MCF 10A (cell line): ENCODE data around the gene PTPN4. TPM values are rescaled to one million over a fixed set of nuclear protein-coding genes. Genes with fewer than 3 reads are reported as not detected.
A peak's percentile ranks its signal among the peaks of the same experiment; 100 is the strongest.

Source experiments
- BruUV-seq: library from RNA; stranded (reverse); fragments of 400-500 nt; replicated peaks from 2 replicates; lab custom pipeline; 2021; lab: Mats Ljungman, UMichigan
- CTCF ChIA-PET: fragments of 300-600 bp; sonication (Branson Sonifier 250); formaldehyde crosslinking; extraction: SDS; loops from one replicate; lab custom pipeline; 2021; ENCODE audit warnings: antibody characterized with exemption, inconsistent platforms; lab: Yijun Ruan, JAX
- POLR2A ChIA-PET: fragments of 300-600, 350-650 bp; sonication (Branson Sonifier 250); formaldehyde crosslinking; extraction: SDS; loops from one replicate; lab custom pipeline; 2020; ENCODE audit warnings: antibody characterized with exemption, inconsistent platforms; lab: Yijun Ruan, JAX
- DNase-seq: peaks from one replicate; pipeline ENCODE4 v3.0.0-alpha.2; 2018; ENCODE audit not compliant: unreplicated experiment
- H3K27ac Mint-ChIP-seq: one replicate; pipeline ENCODE4 v1.8.0; 2022; ENCODE audit warnings: mild to moderate bottlenecking, low read depth, mixed read lengths; ENCODE audit not compliant: unreplicated experiment
- H3K27me3 Mint-ChIP-seq: one replicate; pipeline ENCODE4 v1.8.0; 2022; ENCODE audit warnings: mixed read lengths; ENCODE audit not compliant: insufficient read depth, unreplicated experiment
- H3K36me3 Mint-ChIP-seq: one replicate; pipeline ENCODE4 v1.8.0; 2022; ENCODE audit warnings: mild to moderate bottlenecking, moderate library complexity, mixed read lengths; ENCODE audit not compliant: insufficient read depth, unreplicated experiment
- H3K4me1 Mint-ChIP-seq: one replicate; pipeline ENCODE4 v1.8.0; 2022; ENCODE audit warnings: mixed read lengths; ENCODE audit not compliant: insufficient read depth, unreplicated experiment
- H3K4me3 Mint-ChIP-seq: one replicate; pipeline ENCODE4 v1.8.0; 2022; ENCODE audit warnings: mild to moderate bottlenecking, moderate library complexity, mixed read lengths; ENCODE audit not compliant: unreplicated experiment
- H3K9me3 Mint-ChIP-seq: one replicate; pipeline ENCODE4 v1.8.0; 2022; ENCODE audit warnings: mixed read lengths; ENCODE audit not compliant: unreplicated experiment
- CTCF ChIP-seq: fragments of 200-600 bp; IDR thresholded peaks from one replicate; pipeline ENCODE4 v1.8.0; 2022; ENCODE audit warnings: antibody characterized with exemption, mild to moderate bottlenecking; ENCODE audit not compliant: unreplicated experiment
- intact Hi-C: fragments of 100-400 bp; cut with micrococcal nuclease; formaldehyde crosslinking; loops from 2 replicates; pipeline ENCODE4 v1.14.1; 2022
- total RNA-seq: library from RNA; stranded (reverse); gene quantifications from 2 replicates; pipeline ENCODE4 v1.2.3, GENCODE V29; 2022

Gene PTPN4
- total RNA-seq, 1 experiment from 2014 or later = 21.1 TPM

DNA sequence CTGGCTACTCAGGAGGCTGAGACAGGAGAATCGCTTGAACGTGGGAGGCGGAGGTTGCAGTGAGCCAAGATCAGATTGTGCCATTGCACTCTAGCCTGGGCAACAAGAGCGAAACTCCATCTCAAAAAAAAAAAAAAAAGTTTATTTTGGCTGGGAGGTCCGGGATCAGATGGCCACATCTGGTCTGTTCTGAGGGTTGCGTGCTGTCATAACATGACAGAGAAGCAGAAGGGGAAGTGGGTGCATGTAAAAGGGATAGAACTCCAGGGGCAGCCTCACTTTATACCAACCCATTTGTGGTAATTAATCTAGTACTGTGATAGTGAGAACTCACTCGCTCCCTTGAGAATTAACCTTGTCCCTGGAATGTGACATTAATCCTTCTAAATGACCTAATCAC, 101.2 kb downstream of the PTPN4 start:
- intact Hi-C loops = no loop called here
- CTCF ChIA-PET = interaction anchor here (1.0 kb wide), 1 partner anchor 9 kb away, joined by 3 read pairs; no protein-coding TSS in a partner anchor
- POLR2A ChIA-PET = no interaction called here

DNA sequence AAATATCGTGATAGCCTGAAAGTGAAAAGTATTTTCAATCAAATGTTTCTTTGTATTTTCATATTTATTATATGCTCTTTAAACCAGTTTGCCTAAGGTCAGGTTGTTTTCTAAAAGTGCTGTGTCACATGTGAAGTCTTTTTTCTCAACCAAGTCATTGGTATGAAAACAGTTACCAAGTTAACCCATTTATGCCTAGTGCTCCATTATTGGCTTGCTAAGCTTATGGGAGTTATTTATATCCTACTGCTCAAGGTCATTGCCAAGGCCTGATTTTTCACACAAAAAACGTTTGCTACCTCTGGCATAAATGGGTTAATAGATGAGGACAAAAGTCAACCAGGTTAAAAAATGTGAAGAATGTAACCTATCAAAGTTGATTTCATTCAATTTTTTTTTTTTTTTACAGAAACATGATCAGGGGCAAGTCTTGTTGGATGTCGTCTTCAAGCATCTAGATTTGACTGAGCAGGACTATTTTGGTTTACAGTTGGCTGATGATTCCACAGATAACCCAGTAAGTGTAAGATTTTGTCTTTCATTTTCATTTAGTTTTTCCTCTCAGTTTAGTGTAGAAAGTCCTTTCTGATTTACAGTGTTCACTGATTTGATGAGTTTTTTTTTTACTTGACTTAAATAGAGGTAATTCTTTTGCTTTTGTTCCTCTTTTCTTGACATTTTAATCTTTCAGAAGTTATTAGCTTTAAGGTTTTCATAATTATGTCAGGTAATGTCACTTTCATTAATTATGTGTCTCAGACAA, 102.6 kb downstream of the PTPN4 start:
- H3K27ac Mint-ChIP-seq = no peak overlapping the region
- DNase-seq = no peak
- TF ChIP-seq CTCF = no peak
- POLR2A ChIA-PET = no interaction called here
- H3K36me3 Mint-ChIP-seq = peaks cover 7% of the 10 kb centered on the region
- H3K9me3 Mint-ChIP-seq = no peaks in the 10 kb centered on the region
- no TSS peak for BruUV-seq
- intact Hi-C loops = no loop called here
- no peaks in the 10 kb centered on the region for H3K27me3 Mint-ChIP-seq
- peaks cover 20% of the 10 kb centered on the region for H3K4me1 Mint-ChIP-seq
- H3K4me3 Mint-ChIP-seq = no peak overlapping the region
- CTCF ChIA-PET = interaction anchor here (0.6 to 1.1 kb wide), 2 partner anchors 8 to 314 kb away, joined by 3 read pairs; no protein-coding TSS in a partner anchor

More for the DNA sequence above, 101.2 kb downstream of the PTPN4 start:
- no peak for DNase-seq
- H3K4me1 Mint-ChIP-seq = peaks cover 20% of the 10 kb centered on the region
- no peaks in the 10 kb centered on the region for H3K36me3 Mint-ChIP-seq
- TF ChIP-seq CTCF = no peak
- H3K9me3 Mint-ChIP-seq = no peaks in the 10 kb centered on the region
- H3K27me3 Mint-ChIP-seq = no peaks in the 10 kb centered on the region
- H3K27ac Mint-ChIP-seq = no peak overlapping the region
- BruUV-seq = no TSS peak
- no peak overlapping the region for H3K4me3 Mint-ChIP-seq

- BruUV-seq = no TSS peak
- H3K27ac Mint-ChIP-seq = peak overlapping the region; percentile 69
- H3K27me3 Mint-ChIP-seq = no peaks in the 10 kb centered on the region
- H3K4me1 Mint-ChIP-seq = peaks cover 15% of the 10 kb centered on the region
- H3K4me3 Mint-ChIP-seq = no peak overlapping the region
- TF ChIP-seq CTCF = no peak
- peaks cover 7% of the 10 kb centered on the region for H3K36me3 Mint-ChIP-seq
- ChIA-PET CTCF (no interaction called here), POLR2A (interaction anchor here (1.5 kb wide), 1 partner anchor 12 kb away, joined by 3 read pairs; no protein-coding TSS in a partner anchor)
- H3K9me3 Mint-ChIP-seq = no peaks in the 10 kb centered on the region
- DNase-seq = no peak
- intact Hi-C loops = no loop called here
These were observed 104.6 kb downstream of the PTPN4 start for GRCh38 chr2:119864318-119864717.

GRCh38 chr2:119871725-119872124, 112.0 kb downstream of the PTPN4 start:
- H3K9me3 Mint-ChIP-seq = no peaks in the 10 kb centered on the region
- ChIA-PET CTCF (no interaction called here), POLR2A (interaction anchor here (0.9 to 1.4 kb wide), 2 partner anchors 8 to 116 kb away, joined by 3 to 4 read pairs; no protein-coding TSS in a partner anchor)
- H3K36me3 Mint-ChIP-seq = peaks cover 11% of the 10 kb centered on the region
- no peaks in the 10 kb centered on the region for H3K27me3 Mint-ChIP-seq
- TF ChIP-seq CTCF = no peak
- peaks cover 8% of the 10 kb centered on the region for H3K4me1 Mint-ChIP-seq
- DNase-seq = no peak
- no TSS peak for BruUV-seq
- intact Hi-C loops = no loop called here
- no peak overlapping the region for H3K27ac Mint-ChIP-seq
- no peak overlapping the region for H3K4me3 Mint-ChIP-seq
